Umbilical cord (tissue), 2 donors: ENCODE results near the gene ZNF554. TPM values are rescaled to one million over a fixed set of nuclear protein-coding genes. Genes with fewer than 3 reads are reported as not detected.
"Not testable (repeated sequence)": the region's sequence is repeated elsewhere in the genome, so short reads cannot be mapped to it uniquely, and the experiment has no call there.

Experiments
- DNase-seq: peaks from one replicate; pipeline ENCODE4 v3.0.0-alpha.2; 2015; ENCODE audit warnings: low spot score
- total RNA-seq: library from RNA; depleted of rRNA; stranded (reverse); fragments of >200 nt; gene quantifications from one replicate; pipeline ENCODE4 v1.2.3, GENCODE V29; 2014; ENCODE audit warnings: low replicate concordance; ENCODE audit not compliant: insufficient read depth

ZNF554 gene
- total RNA-seq, 1 donor from 2014 or later: 7.0 TPM

GRCh38 chr19:2807379-2808128 is 12.1 kb upstream of the ZNF554 start:
- no peak for DNase-seq

GRCh38 chr19:2808129-2808941 is 11.3 kb upstream of the ZNF554 start:
- DNase-seq: no peak

DNA sequence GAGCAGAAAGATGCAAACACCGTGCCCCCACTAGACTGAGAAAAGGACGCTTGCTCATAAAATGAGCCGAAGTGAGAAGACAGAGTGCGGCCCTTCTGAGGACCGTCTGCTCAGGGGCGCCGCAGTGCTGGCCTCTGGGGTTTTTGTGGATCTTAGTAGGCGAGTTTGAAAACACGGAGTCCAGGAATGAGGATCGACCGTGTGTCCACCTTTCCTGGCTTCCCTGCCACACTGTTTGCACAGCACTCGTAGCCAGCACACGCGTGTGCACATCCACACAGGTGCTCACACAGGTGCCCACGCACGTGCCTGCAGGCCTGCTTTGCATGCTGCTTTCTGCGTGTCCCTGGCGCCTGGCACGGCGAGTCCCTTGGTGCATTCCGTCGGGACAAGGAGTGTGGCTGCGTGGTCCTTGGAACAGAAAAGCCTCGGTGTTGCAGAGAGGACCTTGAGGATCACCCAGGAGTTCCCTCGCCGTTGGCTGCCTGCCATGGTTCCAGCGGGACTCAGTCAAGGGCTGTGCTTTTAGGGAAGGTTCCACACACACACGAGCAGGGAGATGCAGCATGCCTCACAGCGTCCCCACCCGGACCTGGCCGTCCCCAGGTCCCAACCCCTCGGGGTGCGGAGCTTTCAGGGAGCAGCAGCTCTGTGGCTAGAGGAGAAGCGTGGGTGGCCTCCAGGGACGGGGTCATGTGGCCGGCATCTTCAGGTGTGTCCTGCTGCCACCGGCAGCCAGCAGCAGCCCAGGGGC is 10.1 kb upstream of the ZNF554 start:
- DNase-seq: no peak

DNA sequence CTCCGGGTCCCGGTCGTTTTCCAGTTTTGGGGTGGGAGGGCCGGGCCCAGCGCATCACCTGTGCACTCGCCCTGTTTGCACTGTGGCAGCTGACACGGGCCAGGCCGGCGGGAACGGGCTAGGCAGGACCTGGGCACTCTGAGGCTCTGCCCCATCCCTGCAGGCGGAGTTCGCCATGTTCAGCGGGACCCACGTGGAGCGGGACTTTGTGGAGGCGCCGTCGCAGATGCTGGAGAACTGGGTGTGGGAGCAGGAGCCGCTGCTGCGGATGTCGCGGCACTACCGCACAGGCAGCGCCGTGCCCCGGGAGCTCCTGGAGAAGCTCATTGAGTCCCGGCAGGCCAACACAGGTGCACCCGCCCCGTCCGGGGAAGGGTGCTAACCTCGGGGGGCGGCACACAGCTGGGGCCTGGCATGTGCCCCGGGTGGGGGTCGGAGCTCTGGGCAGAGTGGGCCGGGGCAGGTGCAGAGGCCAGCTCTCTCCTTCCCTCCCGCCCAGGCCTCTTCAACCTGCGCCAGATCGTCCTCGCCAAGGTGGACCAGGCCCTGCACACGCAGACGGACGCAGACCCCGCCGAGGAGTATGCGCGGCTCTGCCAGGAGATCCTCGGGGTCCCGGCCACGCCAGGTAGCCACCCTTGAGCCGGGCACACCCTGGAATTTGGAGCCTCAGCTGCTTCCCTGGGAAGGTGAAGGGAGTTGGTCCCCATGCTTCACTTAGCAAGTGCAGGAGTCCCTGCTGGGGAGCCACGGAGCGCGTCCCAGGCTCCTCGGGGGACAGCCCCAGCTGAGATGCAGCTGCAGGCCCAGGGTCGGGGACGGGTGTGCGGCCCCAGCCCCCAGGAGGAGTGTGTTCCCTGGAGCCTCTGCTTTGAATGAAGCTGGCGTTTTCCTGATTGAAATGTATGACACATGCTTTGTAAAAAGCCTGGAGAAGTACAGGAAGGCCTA is 9.3 kb upstream of the ZNF554 start:
- no peak for DNase-seq

GRCh38 chr19:2811221-2811722 is 8.4 kb upstream of the ZNF554 start:
- no peak for DNase-seq

DNA sequence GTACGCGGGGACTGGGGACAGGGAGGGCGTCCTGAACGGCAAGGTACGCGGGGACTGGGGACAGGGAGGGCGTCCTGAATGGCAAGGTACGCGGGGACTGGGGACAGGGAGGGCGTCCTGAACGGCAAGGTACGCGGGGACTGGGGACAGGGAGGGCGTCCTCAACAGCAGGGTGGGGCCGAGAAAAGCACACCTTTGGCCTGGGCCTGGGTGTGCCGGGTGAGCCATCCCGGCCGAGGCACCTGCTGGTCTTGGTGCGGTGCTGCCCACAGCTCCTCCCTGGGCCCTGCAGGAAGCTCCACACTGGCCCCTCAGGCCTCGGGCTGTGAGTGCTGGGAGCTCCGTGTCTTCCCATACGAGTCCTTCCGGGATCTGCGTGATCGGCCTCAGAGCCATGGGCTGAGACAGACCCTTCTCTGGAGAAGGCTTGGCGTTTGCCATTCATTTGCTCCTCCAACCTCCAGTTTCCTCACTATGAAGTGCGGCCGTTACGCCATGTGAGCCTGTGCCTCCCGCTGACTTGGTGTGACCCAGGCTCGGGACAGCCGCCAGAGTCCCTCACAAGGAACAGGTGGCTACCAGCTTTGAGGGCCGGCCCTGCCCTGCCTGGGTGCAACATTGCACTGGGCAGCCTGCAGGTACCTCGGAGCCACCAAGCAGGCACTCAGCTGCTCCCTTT is 7.8 kb upstream of the ZNF554 start:
- DNase-seq: no peak

- DNase-seq: no peak
Observed at GRCh38 chr19:2812414-2813234, 7.0 kb upstream of the ZNF554 start.

GRCh38 chr19:2813235-2814160 is 6.2 kb upstream of the ZNF554 start:
- DNase-seq: peak; percentile 11

- DNase-seq: no peak
Observed at GRCh38 chr19:2814426-2814825, 5.2 kb upstream of the ZNF554 start.

DNA sequence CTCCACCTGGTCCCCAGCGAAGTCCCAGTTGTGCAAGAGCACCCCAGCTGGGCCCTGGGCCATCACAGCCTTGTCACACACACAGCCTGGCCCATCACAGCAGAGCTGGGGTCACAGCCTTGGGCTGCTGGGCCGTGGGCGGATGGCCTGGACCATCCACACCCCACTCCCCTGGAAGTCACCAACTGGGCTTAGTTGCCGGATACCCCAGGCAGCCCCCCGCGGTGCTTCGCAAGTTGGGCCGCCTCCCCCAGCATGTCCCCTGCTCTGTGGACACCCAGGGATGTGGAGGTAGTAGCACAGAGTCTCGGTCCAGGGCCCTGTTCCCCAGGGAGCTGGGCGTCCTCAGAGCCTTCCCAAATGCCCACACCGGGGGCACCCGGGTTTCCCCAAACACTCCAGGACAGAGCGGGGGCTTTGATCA is 4.5 kb upstream of the ZNF554 start:
- no peak for DNase-seq

DNA sequence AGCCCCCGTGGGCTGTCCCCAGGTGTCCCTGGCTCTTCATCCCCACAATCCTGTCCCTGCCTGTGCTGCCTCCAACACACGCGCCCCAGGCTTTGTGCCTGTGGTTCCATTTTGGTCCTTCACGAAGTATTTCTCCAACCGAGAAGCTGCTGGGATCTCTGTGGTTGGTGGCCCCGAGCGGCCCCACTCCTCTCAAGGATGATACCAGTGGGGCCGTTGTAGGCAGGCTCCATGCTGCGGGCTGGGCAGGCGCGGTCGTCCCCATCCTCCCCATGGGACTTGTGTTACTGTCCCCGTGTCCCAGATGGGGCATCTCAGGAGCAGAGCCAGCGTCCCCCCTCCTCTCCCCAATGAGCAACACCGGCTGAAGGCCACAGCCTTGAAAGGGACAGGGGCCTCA is 3.7 kb upstream of the ZNF554 start:
- no peak for DNase-seq

GRCh38 chr19:2816641-2817040 is 3.0 kb upstream of the ZNF554 start:
- no peak for DNase-seq

GRCh38 chr19:2817237-2817829 is 2.3 kb upstream of the ZNF554 start:
- not testable (repeated sequence) for DNase-seq

- DNase-seq: no peak
Observed at GRCh38 chr19:2820112-2820702, 539 bp downstream of the ZNF554 start.

DNA sequence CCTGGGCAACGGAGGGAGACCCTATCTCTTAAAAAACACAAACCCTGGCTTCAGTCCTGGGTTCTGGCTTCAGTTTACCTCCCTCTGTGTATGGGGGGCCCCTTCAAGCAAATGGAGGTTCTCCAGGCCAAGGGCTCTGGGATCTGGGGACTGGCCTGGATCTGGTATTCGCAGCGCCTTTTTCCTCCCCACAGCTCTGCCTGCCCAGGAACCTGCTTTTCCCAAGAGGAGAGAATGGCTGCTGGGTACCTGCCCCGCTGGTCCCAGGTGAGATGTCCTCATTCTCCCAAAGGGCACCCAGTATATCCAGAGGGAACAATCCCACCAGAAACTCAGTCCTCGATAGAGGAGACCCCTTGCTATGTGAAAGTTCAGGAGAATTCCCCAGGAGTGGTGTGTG is 3.2 kb downstream of the ZNF554 start:
- no peak for DNase-seq

DNA sequence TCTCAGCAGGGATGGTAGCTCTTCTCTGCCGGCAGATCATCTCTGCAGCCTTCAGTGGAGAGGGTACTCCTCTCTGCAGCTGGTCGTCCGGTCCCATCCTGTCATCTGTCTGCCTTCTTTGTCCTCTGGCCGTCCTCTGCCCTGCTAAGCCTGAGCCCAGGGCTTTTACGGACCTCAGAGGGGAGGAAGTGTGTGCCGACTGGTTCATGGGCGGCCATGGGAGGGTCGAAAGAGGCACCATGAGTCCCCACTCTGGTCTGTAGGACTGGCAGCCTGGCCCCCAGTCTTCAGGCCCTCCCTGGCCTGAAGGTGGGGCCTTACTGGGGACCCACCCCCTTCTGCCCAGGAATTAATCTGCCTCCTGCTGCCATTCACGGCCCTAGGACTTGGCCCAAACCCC is 4.0 kb downstream of the ZNF554 start:
- DNase-seq: no peak

DNA sequence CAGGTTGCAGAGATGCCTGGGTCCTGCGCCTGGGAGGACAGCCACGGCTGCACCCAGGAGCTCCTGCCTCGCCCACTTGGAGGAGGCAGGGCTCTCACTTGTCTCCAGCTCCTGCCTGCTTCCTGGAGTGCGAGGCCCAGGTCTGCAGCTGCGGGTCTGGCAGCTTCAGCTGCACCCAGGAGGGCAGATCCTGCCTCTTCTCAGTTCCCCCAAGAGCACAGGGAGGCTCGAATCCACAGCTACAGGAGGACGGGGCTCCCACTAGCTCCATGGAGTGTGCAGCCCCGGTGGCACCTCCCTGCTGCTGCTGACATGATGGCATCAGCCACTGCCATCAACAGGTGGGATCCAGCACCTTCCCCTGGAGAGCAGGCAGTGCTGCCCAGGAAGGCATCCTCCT is 4.5 kb downstream of the ZNF554 start:
- DNase-seq: no peak

DNA sequence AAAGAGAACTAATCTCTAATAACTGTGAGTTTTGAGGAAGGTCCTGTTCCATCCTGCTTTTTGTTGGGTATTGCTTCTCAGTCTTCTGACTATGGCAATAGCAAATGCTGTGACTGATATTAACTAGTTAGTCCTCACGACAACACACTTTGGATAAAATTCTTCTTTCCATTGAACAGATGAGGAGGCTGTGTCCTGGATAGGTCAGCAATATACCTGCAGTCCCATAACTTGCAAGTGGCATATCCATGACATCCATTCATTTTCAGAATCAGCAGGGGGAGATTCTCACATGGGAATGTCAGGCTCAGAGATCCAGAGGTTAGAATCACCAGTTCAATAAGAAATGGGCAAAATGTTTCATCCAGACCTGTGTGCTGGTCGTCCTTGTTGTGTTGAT is 7.4 kb downstream of the ZNF554 start:
- no peak for DNase-seq
